Measurements from ENCODE around the gene SAP30L. TPM values are rescaled to one million over a fixed set of nuclear protein-coding genes. Genes with fewer than 3 reads are reported as not detected.

SAP30L gene
- total RNA-seq, 1 donor from 2014 or later = 17.9 TPM

DNA sequence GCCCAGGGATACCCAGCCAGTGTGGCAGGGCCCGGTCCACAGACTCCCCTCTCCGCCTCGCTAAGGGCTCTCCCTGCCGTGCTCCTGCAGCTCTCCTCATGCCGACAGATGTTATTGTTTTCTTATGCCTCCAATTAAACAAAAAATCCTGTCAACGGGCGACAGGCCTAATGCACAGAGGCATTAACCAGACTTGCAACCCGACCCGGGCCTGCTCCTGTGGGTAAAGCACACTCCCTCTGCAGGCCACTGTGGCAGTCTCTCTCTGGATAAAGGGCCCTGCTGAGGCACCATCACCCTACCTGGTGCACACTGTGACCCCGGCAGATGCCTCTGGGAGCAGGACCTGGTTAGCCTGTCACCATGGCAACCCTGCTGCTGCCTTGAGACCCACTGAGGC, 59.8 kb downstream of the SAP30L start:
- DNase-seq (ENCODE audit: low spot score in 2 of 2) (no peak), FAIRE-seq (no peak)

DNA sequence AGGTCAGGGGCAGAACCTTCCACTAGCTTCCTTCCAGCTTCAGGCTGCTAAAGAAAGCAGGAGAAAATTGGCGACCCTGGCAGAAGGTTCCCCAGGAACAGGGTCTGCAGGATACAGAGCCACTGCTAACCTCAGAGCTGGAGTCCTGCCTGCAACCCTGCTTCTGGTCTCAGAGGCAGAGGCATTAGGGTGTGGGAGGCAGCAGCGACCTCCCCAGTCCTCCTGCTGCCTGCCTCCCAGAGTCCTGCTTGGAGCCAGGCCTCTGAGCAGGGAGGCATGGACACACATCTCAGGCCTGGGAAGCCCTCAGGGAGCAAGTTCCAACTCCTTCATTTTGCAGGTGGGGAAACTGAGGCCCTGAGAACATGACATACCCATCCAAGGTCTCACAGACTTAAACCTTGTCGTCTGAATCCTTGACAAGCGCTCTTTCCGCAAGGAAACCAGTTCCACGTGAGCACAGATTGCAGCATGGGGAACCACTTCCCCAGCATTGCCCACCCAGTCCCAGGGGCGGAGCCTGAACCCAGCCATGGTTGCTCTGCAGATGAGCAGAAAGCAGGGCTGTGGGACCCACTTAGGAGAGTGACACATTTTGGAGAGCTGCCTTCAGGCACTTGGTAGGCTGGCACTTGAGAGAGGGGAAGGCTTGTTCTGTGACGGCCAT, 60.4 kb downstream of the SAP30L start:
- DNase-seq (ENCODE audit: low spot score in 2 of 2) (no peak), FAIRE-seq (no peak)

DNA sequence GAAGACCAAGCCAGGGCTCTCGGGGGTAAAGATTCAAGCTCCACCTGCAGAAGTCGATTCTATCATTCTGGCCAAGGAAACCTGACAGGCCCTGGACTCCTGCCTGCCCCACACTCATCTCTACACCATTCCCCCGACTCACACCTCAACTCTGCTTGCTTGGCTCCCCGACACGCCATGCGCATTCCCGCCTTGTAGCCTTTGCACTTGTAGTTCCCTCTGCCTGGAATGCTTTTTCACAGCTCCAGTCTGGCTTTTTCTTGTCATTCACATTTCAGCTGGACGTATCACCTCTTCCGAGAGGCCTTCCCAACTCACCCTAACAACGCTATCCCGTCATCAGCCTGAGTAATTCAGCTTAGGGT, 60.9 kb downstream of the SAP30L start:
- no peak for FAIRE-seq

DNA sequence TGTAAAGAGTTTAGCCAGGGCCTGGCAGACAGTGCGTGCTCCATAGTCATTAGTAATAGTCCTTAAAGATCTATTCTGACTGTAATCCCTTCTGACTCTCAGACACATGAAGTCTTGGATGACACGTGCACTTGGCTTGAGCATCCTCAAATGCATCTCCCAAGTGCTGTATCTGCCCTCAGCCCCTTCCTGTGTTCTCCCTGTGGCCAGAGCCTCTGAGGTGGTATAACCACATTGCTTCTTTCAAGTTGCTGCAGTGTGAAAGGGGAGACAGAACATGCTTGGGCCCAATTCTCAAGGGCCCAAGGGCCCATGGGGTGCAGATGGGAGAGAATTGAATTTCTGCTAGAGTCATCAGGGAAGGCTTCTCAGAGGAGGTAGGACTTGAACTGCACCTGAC, 62.3 kb downstream of the SAP30L start:
- DNase-seq (ENCODE audit: low spot score in 2 of 2) (no peak), FAIRE-seq (no peak)

More for the DNA sequence above, 60.9 kb downstream of the SAP30L start:
- no peak for DNase-seq (ENCODE audit: low spot score in 2 of 2)

DNA sequence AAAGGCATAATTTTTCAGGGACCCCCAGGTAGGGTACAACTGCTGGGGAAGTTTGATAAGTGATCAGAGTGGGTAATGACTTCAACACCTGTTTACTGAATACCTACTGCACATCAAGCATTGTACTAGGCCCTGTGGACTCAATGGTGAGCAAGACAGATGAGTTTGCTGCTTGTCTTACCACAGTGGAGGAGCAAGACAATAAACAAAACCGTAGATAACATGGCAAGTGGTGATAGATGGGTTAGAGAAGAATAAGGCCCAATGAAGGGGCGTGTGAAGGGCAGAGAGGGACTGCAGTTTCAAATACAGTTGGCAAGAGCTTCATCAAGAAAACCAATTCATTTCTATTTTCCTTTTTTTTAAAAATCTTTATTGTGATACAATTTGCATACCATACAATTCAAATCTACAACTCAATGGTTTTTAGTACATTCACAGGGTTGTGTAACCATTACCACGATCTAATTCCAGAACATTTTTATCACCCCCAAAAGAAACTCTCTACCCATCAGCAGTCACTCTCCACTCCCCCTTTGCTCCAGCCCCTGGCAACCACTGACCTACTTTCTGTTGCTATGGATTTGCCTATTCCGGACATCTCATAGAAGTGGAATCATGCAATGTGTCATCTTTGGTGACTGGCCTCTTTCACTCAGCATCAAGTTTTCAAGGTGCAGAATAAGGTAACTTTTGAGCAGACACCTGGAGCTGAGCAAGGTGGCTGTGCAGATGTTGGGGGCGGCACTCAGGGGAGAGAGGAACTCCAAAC, 64.2 kb downstream of the SAP30L start:
- DNase-seq (ENCODE audit: low spot score in 2 of 2) (no peak), FAIRE-seq (no peak)

Other genes starting within 250 kb of the SAP30L start
- not detected for gene HAND1, start 32.2 kb downstream of the SAP30L start, total RNA-seq